Activated B cell treated with CpG ODN at 0.5 μM for 24 hours (primary cell): Measurements from ENCODE around the gene SULT4A1. TPM values are rescaled to one million over a fixed set of nuclear protein-coding genes. Genes with fewer than 3 reads are reported as not detected.

Experiments
- ATAC-seq: fragments of 200-7000 bp; cut with Tn5 transposase; one replicate; pipeline ENCODE4 v1.10.0; 2021; ENCODE audit warnings: low read depth, mild to moderate bottlenecking, moderate library complexity
- CTCF ChIA-PET: fragments of 350-600 bp; sonication (Branson Sonifier 250); formaldehyde crosslinking; loops from one replicate; lab custom pipeline; 2021; ENCODE audit warnings: antibody characterized with exemption; lab: Charles Lee
- POLR2A ChIA-PET: fragments of 350-600 bp; sonication (Branson Sonifier 250); formaldehyde crosslinking; loops from one replicate; lab custom pipeline; 2021; ENCODE audit warnings: antibody characterized with exemption; lab: Charles Lee
- DNase-seq: peaks from one replicate; pipeline ENCODE4 v3.0.0; 2022
- H3K27ac Mint-ChIP-seq: one replicate; pipeline ENCODE4 v1.8.0; 2020; ENCODE audit warnings: mixed read lengths
- H3K27me3 Mint-ChIP-seq: one replicate; pipeline ENCODE4 v1.8.0; 2021; ENCODE audit warnings: mixed read lengths
- H3K36me3 Mint-ChIP-seq: one replicate; pipeline ENCODE4 v1.8.0; 2021; ENCODE audit warnings: low read depth, mixed read lengths
- H3K4me1 Mint-ChIP-seq: one replicate; pipeline ENCODE4 v1.8.0; 2021; ENCODE audit warnings: mixed read lengths
- H3K4me3 Mint-ChIP-seq: one replicate; pipeline ENCODE4 v1.8.0; 2020; ENCODE audit warnings: mild to moderate bottlenecking, mixed read lengths
- H3K9me3 Mint-ChIP-seq: one replicate; pipeline ENCODE4 v1.8.0; 2020; ENCODE audit warnings: mixed read lengths
- CTCF ChIP-seq: fragments of 200-600 bp; IDR thresholded peaks from one replicate; pipeline ENCODE4 v1.8.0; 2022; ENCODE audit warnings: antibody characterized with exemption, mild to moderate bottlenecking
- intact Hi-C: fragments of 100-400 bp; cut with micrococcal nuclease; formaldehyde crosslinking; loops from one replicate; pipeline ENCODE4 v1.15.1; 2024
- total RNA-seq: library from RNA; stranded (reverse); gene quantifications from 2 replicates; pipeline ENCODE4 v1.2.3, GENCODE V29; 2022

SULT4A1 gene
- total RNA-seq, 1 donor from 2014 or later, result not detected

- TF ChIP-seq CTCF, result no peak
- intact Hi-C loops, result no loop called here
- DNase-seq (no peak), ATAC-seq (peak; percentile 61)
- Mint-ChIP-seq H3K27ac (no peak overlapping the region), H3K9me3 (peaks cover 14% of the 10 kb centered on the region), H3K4me1 (peaks cover 7% of the 10 kb centered on the region), H3K36me3 (no peaks in the 10 kb centered on the region), H3K4me3 (no peak overlapping the region), H3K27me3 (peaks cover 28% of the 10 kb centered on the region)
- CTCF ChIA-PET, result no interaction called here
- POLR2A ChIA-PET, result no interaction called here
Measured at GRCh38 chr22:43798492-43798891, 63.8 kb downstream of the SULT4A1 start.

- ATAC-seq (no peak), DNase-seq (no peak)
- TF ChIP-seq CTCF, result no peak
- Mint-ChIP-seq H3K4me3 (no peak overlapping the region), H3K27me3 (peaks cover 13% of the 10 kb centered on the region), H3K9me3 (peaks cover 14% of the 10 kb centered on the region), H3K36me3 (no peaks in the 10 kb centered on the region), H3K4me1 (peaks cover 7% of the 10 kb centered on the region), H3K27ac (no peak overlapping the region)
- ChIA-PET POLR2A (no interaction called here), CTCF (no interaction called here)
- intact Hi-C loops, result no loop called here
Measured at GRCh38 chr22:43796567-43796966, 65.7 kb downstream of the SULT4A1 start.

GRCh38 chr22:43795320-43795719, 67.0 kb downstream of the SULT4A1 start:
- DNase-seq (no peak), ATAC-seq (no peak)
- Mint-ChIP-seq H3K27ac (no peak overlapping the region), H3K9me3 (peaks cover 4% of the 10 kb centered on the region), H3K4me3 (no peak overlapping the region), H3K27me3 (peaks cover 4% of the 10 kb centered on the region), H3K36me3 (no peaks in the 10 kb centered on the region), H3K4me1 (peaks cover 7% of the 10 kb centered on the region)
- TF ChIP-seq CTCF, result no peak
- ChIA-PET CTCF (no interaction called here), POLR2A (no interaction called here)
- intact Hi-C loops, result no loop called here

- no peak for TF ChIP-seq CTCF
- ATAC-seq (no peak), DNase-seq (no peak)
- ChIA-PET POLR2A (no interaction called here), CTCF (no interaction called here)
- Mint-ChIP-seq H3K4me3 (no peak overlapping the region), H3K4me1 (no peaks in the 10 kb centered on the region), H3K27me3 (peaks cover 7% of the 10 kb centered on the region), H3K36me3 (no peaks in the 10 kb centered on the region), H3K9me3 (no peaks in the 10 kb centered on the region), H3K27ac (no peak overlapping the region)
- intact Hi-C loops, result no loop called here
Measured at GRCh38 chr22:43792905-43793304, 69.4 kb downstream of the SULT4A1 start.

- no peak for TF ChIP-seq CTCF
- no peaks in the 10 kb centered on the region for H3K9me3 Mint-ChIP-seq
- H3K4me3 Mint-ChIP-seq, result no peak overlapping the region
- ChIA-PET CTCF (no interaction called here), POLR2A (no interaction called here)
- intact Hi-C loops, result no loop called here
- H3K27me3 Mint-ChIP-seq, result peaks cover 10% of the 10 kb centered on the region
- no peak for ATAC-seq
- no peak for DNase-seq
- no peaks in the 10 kb centered on the region for H3K4me1 Mint-ChIP-seq
- H3K36me3 Mint-ChIP-seq, result no peaks in the 10 kb centered on the region
- H3K27ac Mint-ChIP-seq, result no peak overlapping the region
Measured at GRCh38 chr22:43789452-43789851, 72.9 kb downstream of the SULT4A1 start.
